Astrocyte (in vitro differentiated cells and primary cell): ENCODE data around the gene SLC13A5.

Experiments
- CTCF ChIP-seq: IDR thresholded peaks from 2 replicates; pipeline ENCODE4 v1.5.1; 2011; ENCODE audit warnings: low read depth, mild to moderate bottlenecking, inconsistent platforms, low read length, moderate library complexity; ENCODE audit not compliant: insufficient read depth
- EZH2 ChIP-seq: IDR thresholded peaks from 2 replicates; pipeline ENCODE4 v1.6.1; 2012; ENCODE audit warnings: mild to moderate bottlenecking, low read length, inconsistent platforms; ENCODE audit not compliant: insufficient read depth

GRCh38 chr17:6669479-6670212 is 43.5 kb downstream of the SLC13A5 start:
- no peak for TF ChIP-seq CTCF
- no peak for TF ChIP-seq EZH2
